ENCODE results near the gene FREM3.

Gene FREM3

DNA sequence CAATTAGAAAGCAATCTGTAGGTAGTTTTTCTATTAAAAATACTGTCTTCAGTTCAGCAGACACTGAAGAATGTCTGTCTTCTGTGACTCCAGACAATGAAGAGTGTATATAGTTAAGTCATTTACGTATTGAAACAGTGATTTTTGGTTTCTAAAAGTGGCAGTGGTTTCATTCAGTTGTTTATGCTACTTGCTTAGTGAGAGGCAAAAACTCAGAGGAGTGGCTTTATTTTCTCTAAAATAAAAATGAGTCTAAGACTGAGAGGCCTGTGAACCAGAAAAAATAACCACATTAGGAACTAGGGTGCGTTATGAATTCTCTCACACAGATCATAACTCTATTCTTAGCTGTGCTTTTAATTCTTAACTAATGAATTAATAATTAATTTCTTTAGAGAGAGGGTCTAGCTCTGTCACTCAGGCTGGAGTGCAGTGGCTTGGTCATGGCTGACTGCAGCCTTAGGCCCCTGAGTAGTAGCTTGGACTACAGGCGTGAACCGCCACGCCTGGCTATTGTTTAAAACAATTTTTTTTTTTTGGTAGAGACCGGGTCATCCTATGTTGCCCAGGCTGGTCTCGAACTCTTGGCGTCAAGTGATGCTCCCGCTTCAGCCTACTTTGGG is 31.4 kb downstream of the FREM3 start:
- DNase-seq = no peak

DNA sequence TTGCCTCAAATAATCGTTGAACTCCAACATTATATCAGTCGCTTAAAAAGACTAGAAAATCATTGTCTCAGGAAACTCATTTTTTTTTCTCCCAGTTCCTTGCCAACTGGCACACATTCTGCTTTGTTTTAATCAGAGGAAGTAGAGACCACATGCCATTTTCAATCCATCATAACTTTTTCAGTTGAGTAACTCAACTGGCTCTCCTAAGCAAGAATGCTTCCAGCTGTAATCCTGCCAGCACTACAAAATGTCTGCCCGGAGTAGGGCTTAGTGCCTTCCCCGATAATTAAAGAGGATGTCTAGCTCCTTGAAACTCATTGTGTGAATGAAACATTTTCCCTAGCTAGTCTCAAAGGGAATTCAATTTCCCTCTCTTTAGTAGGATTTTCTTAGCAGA is 33.0 kb downstream of the FREM3 start:
- peak in 3 of 58 donors; percentile 0 to 33 (median 6) for DNase-seq

DNA sequence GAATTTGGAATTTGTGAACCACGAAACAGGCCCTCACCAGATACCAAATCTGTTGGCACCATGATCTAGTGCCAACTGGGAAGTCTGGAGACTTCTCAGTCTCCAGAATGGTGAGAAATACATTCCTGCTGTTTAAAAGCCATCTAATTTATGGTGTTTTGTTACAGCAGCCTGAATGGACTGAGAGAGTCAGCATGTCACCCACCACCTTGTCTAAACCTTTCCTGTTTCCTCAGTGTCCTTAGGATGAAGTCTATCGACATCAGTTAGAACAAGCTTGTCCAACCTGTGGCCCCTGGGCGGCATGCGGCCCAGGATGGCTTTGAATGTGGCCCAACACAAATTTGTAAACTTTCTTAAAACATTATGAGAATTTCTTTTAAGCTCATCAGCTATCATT is 42.1 kb downstream of the FREM3 start:
- no peak for DNase-seq

DNA sequence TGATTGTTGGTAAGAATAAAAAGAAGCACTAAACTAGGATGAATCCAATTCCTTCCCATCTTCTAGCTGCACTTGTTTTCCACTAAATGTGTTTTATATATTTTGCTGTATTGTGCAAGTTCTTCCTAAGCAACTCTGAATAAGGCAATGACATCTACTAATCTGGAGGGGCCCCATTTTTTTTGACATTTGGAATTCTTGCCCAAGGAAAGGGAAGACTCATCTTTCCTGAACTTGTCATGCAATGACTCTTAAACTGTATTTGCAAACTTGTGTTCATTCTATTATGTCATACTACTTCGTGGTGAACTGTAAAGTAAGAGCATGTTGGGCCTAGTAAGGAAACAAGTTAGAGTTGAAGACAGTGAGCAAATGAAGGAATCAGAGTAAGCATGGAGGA is 45.9 kb downstream of the FREM3 start:
- no peak for DNase-seq

DNA sequence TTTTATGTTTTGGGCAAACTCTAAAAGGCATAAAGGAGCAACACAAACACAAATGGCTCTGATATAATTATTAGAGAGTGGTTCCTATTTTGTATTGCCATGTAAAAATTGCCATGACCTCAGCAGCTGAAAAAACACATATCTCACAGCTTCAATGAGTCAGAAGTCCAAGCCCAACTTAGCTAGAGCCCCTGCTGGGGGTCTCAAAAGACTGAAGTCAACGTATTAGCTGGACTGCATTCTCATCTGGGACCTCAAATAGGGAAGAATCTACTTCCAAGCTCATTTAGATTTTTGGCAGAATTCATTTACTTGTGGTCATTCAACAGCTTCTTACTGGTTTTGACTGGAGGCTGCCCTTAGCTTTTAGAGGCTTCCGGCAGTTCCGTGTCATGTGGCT is 47.4 kb downstream of the FREM3 start:
- DNase-seq = no peak

DNA sequence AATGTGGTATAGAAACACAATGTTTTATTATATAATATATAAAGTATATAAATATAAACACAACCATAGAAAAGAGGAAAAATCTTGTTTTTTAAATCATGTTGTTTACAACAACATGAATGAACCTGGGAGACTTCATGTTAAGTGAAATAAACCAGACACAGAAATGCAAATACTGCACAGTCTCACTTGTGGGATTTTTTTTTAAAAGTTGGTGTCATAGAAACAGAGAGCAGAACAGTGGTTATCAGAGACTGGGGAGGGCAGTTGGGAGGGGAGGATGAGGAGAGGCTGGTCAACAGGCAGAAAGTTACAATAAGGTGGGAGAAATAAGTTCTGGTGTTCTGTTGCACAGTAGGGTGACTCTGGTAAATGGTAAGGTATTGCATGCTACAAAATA is 57.1 kb downstream of the FREM3 start:
- DNase-seq = no peak

DNA sequence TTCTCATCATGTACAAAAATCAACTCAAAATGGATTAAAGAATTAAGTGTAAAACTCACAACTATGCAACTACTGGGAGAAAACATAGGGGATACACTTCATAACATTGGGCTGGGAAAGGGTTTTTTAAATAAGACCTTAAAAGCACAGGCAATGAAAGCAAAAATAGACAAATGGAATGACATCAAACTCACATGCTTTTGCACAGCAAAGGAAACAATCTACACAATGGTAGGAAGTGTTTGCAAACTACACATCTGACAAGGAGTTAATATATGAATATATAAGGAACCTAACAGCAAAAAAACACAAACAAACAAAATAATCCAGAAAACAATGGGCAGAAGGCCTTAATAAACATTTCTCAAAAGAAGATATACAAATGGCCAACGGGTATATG is 57.9 kb downstream of the FREM3 start:
- DNase-seq = no peak

DNA sequence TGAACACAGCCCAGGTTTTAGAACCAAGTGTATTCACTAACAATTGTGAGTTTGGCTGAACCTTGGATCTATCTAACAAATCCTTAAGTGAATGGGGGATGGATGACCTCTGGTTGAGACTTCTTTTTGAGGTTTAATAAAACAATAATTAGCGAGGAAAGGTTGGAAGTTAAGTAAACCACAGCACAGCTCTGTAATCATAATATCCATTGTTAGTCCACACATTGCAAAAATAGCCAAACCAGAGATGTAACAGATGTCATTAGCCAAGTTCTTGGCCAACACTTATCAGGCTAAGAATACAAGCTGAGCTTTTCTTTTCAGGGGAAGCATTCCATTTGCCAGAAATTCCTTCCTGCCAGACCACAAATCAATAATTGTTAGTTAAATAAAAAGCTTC is 59.1 kb downstream of the FREM3 start:
- no peak for DNase-seq

DNA sequence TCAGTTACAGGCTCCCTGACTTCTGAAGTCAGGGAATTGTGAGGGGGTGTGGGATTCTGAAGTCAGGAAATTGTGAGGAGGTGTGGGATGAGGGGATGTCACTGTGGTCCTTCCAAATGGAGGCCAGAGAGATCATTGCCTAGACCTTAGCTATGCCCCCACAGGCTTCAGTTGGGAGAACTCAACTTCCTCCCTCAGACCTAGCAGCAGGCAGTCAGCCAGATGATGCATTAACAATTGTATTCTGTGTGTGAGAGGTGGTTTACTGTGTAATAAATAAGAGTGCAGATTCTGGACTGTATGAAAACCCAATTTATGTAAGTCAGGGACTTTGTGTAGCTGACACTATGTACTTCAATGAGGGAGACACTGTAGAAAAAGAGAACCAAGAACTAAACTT is 65.7 kb downstream of the FREM3 start:
- no peak for DNase-seq

DNA sequence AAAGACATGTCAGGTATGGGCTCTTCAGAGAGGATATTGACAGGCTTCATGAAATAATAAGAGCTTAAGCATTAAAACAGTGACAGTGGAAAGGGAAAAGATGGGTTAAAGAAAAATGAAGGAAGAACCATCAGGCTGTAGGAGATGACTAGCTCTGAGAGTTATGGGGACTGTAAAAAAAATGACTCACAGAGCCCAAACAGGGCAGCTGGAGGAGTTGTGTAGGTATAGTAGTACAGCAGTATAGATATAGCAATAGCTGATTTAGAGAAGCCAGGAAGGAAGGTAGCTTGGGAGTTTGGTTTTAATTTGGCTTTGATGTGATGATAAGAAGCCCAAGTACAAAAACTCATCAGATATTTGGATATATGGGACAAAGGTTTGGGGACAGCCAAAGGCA is 66.6 kb downstream of the FREM3 start:
- DNase-seq = no peak

DNA sequence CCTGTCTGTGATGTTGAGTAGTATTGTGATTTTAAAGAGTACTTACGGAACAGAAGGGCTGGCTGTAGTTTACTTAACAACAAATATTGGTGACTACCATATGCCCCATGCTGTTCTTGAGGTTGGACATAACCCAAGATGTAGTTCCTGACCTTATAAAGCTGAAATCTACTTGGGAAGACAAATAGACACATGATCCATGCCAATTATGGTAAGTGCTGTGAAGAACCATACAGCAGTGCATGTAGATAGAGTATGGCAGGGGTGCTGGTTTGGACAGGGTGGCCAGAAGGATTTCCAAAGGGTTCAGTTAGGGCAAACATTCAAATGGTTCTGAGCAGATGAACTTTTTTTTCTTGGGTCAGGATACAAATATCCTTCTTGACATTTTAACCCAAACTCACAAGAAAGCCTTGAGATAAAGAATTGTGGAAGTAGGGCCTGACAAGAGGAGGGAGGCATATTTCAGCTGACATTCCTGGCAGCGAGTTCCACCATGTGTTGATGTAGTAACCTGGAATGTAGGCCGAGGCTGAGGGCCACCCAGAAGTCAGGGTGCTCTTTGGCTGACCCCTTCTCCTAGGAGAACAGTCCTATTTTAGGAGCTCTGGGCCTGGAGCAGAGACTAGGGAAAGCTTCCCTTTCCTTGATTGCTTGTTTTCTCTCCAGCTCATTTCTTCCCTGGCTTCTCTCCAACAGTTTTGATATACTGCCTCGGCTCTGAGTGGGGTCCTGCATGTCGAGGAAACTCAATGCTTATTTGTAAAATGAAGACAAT is 74.2 kb downstream of the FREM3 start:
- no peak for DNase-seq

DNA sequence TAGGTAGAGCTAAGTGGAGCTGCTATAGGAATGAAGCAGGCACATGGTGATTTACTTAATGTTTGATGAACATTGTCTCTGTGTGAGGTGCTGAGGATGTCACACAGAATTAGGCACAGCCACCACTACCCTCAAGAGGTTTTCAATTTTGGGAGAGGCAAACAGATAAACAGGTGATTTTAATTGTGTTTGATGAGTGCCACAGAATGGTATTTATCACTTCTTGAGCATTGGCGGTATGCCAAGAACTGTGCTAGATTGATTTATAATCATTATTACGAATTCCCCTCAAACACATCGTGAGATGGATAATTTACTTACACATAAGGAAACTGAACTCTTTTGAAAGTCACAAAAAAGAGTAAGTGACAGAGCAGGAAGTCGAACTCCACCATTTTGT is 74.8 kb downstream of the FREM3 start:
- no peak for DNase-seq

DNA sequence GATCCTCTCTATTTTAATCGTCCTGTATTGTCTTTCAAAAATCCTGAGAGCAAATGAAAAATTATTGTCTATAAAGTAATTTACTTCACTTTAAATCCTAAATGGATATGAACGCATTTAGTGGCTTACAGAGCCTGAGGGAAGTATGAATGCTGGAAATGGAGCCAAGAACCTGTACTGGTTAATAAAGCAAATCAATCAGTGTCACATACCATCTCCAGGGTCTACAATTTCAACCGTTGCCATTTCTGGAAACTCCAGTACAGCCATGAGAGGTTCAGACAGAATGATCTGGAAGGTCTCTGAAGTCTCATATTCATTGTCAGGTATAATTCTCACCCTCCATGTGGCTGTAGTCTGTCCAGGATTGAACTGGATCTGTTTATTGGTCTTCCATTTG is 76.6 kb downstream of the FREM3 start:
- no peak for DNase-seq

DNA sequence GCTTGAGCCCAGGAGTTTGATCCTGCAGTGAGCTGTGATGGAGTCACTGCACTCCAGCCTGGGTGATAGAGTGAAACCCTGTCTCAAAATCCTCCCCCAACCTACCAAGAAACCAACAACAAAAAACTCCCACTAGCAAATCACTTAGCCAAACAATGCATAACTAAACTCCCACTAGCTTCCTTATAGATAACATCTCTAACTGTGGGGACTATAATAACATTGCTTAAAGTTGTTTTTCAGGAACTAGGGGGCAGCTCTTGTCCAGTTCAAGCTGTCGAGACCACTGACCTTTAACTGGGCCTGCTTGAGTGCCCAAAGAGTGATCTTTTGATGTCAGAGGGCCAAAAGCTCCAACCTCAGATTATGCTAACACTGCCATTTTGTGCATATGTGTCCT is 81.7 kb downstream of the FREM3 start:
- no peak for DNase-seq

DNA sequence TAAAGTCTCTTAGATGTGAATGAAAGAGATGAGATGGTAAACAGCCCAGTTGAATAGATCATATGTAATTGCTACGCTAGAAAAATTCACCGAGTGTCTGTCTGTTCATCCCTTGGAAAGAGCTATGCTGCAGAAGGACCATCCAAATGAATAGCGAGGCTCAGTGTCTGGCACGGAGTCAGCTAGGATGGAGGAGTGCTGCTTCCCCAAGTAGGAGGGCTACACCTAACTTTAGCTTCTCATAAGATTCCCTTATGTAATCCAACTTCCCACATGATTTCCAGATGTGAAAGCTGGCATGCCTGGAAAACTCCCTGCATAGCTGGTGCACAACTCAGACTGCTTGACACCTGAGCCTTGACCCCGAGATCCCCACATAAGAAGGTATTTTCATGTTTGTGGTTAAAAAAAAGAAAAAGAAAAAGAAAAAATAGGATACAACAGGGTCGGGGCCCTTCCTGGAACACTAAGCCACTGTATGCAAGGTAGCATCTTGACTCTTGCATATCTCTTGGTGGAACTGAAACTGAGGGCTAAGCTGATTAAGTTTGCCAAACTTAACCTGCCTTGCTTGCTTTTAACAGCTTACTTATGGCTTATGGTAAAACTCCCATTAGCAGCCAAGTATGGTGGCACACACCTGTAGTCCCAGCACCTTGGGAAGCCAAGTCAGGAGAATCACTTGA is 82.3 kb downstream of the FREM3 start:
- DNase-seq = peak in 4 of 58 donors; percentile 0 to 10 (median 3)

DNA sequence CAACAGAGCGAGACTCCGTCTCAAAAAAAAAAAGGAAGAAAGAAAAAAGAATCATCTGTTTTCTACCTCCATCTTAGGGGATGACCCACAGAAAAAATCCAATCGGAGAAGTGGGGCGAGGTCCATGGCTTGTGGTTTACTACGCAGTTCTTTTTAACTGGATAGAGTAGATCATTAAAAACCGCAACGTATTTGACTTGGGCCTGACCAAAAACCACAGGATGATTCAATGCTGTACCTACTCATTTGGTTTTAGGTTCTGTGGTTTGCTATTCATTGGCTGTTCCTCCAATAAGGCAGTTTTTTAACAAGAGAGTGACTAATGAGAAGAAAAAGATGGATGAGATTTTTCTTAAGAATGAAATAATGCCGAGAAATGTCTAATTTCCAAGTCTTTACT is 83.7 kb downstream of the FREM3 start:
- no peak for DNase-seq

DNA sequence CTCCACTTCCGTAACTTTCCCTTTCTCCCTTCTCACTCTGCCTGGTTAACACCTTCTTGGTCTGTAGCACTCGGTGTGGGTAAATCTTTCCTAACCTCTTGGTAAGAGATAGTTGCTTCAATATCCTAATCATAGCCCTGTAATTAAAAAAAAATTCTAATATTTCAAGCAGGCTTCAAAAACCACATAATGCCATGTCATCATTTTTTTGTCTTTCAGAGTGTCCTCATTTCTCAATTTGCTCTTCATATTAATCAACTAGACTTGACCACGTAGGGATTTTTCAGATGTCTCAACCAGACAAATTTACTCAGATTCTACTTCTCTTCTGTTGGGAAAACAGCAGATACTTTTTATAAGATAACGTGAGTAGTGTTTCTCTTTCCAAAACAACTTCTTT is 91.0 kb downstream of the FREM3 start:
- DNase-seq = no peak

DNA sequence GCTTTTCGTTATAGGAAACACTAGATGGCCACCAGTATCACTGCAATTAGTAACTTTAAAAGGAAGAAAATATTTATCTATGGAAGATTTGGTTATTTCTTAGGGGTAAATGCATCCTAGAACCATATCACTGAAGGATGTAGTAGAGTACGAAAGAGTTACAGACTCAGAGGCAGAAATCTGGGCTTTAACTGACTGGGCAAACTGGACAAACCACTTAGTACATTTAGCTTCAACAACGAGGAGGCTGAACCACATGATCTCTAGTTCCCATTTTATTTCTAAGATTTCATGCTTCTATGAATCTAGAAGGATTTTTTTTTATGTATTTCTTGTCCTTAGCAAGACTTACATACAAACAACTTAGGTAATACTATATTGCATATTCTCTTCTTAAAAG is 94.0 kb downstream of the FREM3 start:
- no peak for DNase-seq

DNA sequence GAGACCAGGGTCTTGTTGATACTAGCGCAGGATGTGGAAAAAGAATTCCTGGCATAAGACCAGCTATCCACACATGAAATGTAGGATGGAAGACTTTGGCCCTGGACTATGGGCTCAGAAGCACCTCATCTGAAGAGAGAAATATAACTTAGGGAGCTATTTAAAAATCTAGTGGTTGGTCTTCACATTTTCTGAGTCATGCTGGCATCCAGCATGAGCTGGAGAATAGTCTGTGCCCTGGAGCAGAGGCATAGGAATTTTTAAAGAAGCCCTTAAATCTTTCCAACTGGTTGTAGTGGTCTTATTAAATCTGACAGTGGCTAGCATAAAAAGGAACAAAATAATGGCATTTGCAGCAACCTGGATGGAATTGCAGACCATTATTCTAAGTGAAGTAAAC is 100.6 kb downstream of the FREM3 start:
- DNase-seq = no peak

DNA sequence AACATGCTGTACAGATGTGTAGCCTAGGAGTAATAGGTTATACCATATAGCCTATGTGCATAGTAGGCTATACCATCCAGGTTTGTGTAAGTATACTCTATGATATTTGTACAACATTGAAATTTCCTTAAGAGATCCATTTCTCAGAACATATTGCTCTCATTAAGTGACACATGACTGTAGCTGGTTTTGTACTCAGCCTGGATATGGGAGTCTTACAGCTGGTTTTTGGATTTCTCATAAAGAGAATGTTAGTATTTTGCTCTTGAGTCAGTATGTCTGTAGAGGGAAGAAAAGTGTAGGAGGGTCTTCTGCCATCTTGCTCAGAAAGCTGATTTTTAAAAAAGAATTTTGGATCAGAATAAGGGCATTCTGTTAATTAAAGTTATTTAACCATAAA is 101.7 kb downstream of the FREM3 start:
- no peak for DNase-seq

DNA sequence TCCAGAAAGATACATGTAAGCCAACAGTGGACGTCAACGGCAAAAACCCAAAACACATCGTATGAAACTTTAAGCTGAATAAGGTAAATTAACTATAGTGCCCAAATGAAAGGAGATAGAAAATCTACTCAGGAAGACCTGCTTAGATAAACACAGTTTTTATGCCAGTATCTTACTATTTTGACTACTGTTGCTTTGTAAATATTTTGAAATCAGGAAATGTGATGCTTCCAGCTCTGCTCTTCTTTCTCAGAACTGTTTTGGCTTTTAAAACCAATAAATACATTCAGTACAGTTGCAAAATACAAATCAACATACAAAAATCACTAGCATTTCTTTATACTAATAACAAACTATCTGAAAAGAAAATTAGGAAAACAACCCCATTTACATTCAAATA is 103.2 kb downstream of the FREM3 start:
- no peak for DNase-seq

DNA sequence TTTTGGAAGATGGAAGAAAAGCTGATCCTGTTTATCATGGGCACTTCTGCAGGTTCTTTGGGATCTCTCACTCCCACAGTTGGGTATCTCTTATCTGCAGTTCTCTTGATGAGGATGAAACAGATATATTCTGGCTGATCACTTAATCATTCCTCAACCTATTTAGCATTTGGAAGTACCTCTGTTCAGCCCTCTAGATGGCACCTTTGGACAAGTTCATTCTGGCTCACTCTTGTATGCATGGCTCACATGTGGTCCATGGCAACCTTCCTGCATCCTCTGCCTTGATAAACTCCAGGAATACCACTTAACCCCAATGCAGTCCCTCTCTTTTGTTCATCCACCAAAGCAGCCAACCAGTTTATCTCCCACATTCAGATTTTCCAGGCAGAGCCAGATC is 112.8 kb downstream of the FREM3 start:
- DNase-seq = no peak

DNA sequence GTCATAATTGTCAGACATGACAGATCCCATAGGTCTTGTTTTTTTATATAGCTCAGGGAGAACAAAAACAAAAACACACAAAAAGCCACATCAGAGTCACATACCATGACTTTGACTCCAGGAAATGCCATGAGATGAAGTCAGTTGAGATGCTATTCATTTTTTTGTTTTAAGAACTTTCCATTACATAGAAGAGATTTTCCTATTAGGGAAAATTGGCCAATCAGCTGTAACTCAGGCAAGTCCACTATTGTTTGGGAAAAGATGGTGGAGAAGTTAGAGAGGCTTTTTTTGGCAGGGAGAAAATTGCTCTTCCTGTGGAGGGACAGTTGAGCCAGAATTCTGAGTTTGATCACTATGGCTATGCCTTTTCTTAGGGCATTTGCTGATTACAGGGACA is 114.4 kb downstream of the FREM3 start:
- DNase-seq = no peak
